GM21528 (cell line): Measurements from ENCODE around the gene RFXANK.

Experiments
- ATAC-seq: cut with Tn5 transposase; IDR thresholded peaks from one replicate; pipeline ENCODE4 v1.9.1; 2021; ENCODE audit warnings: mild to moderate bottlenecking, moderate library complexity; ENCODE audit not compliant: unreplicated experiment, low FRiP score

RFXANK gene

GRCh38 chr19:19226663-19227062, 34.6 kb downstream of the RFXANK start:
- no peak for ATAC-seq

- ATAC-seq: no peak
These were observed 35.2 kb downstream of the RFXANK start for GRCh38 chr19:19227217-19227616.

- ATAC-seq: no peak
These were observed 37.6 kb downstream of the RFXANK start for GRCh38 chr19:19229701-19230100.

- no peak for ATAC-seq
These were observed 38.9 kb downstream of the RFXANK start for GRCh38 chr19:19230999-19231398.

GRCh38 chr19:19232261-19232721, 40.2 kb downstream of the RFXANK start:
- ATAC-seq: no peak

GRCh38 chr19:19234220-19234816, 42.3 kb downstream of the RFXANK start:
- no peak for ATAC-seq

- no peak for ATAC-seq
These were observed 44.1 kb downstream of the RFXANK start for GRCh38 chr19:19236173-19236572.

GRCh38 chr19:19238126-19238894, 46.3 kb downstream of the RFXANK start:
- no peak for ATAC-seq

GRCh38 chr19:19239675-19240074, 47.6 kb downstream of the RFXANK start:
- no peak for ATAC-seq

GRCh38 chr19:19240476-19240875, 48.4 kb downstream of the RFXANK start:
- no peak for ATAC-seq

- ATAC-seq: no peak
These were observed 58.2 kb downstream of the RFXANK start for GRCh38 chr19:19250196-19250801.
